Neural cell (in vitro differentiated cells): ENCODE data around the gene PALMD. TPM values are rescaled to one million over a fixed set of nuclear protein-coding genes. Genes with fewer than 3 reads are reported as not detected.
A peak's percentile ranks its signal among the peaks of the same experiment; 100 is the strongest.

Source experiments
- H2AFZ ChIP-seq: fragments of 200-600, 300-800 bp; sonication (generic), shearing (Covaris generic); 2 replicates; pipeline ENCODE4 v1.6.0; 2014; ENCODE audit warnings: low read depth, mild to moderate bottlenecking, antibody characterized with exemption, low read length, moderate library complexity
- H3F3A ChIP-seq: fragments of 200-600 bp; shearing (Covaris generic); 2 replicates; pipeline ENCODE4 v1.6.1; 2016; ENCODE audit warnings: mild to moderate bottlenecking, moderate library complexity, mixed read lengths, antibody characterized with exemption, low read length; ENCODE audit not compliant: insufficient read depth, poor library complexity, severe bottlenecking
- H3K27ac ChIP-seq: fragments of 200-600, 300-800 bp; sonication (generic), shearing (Covaris generic); 2 replicates; pipeline ENCODE4 v1.5.1; 2014; ENCODE audit warnings: mild to moderate bottlenecking, low read length, moderate library complexity
- H3K27me3 ChIP-seq: fragments of 300-800, 200-600 bp; sonication (generic), shearing (Covaris generic); 2 replicates; pipeline ENCODE4 v1.6.0; 2014; ENCODE audit warnings: mild to moderate bottlenecking, low read depth, low read length, moderate library complexity; ENCODE audit not compliant: insufficient read depth
- H3K36me3 ChIP-seq: fragments of 300-800, 200-600 bp; sonication (generic), shearing (Covaris generic); 2 replicates; pipeline ENCODE4 v1.5.1; 2014; ENCODE audit warnings: mild to moderate bottlenecking, antibody characterized with exemption, low read length, moderate library complexity; ENCODE audit not compliant: insufficient read depth
- H3K4me2 ChIP-seq: fragments of 300-800, 200-600 bp; sonication (generic), shearing (Covaris generic); 2 replicates; pipeline ENCODE4 v1.6.0; 2014; ENCODE audit warnings: mild to moderate bottlenecking, low read length
- H3K4me3 ChIP-seq: fragments of 300-800, 200-600 bp; sonication (generic), shearing (Covaris generic); 2 replicates; pipeline ENCODE4 v1.5.1; 2014; ENCODE audit warnings: mild to moderate bottlenecking, low read length, moderate library complexity
- H3K79me2 ChIP-seq: fragments of 200-600 bp; shearing (Covaris generic); replicated peaks from 2 replicates; pipeline ENCODE4 v1.6.0; 2014; ENCODE audit warnings: mild to moderate bottlenecking, low read length, moderate library complexity; ENCODE audit not compliant: insufficient read depth
- H3K9ac ChIP-seq: fragments of 300-800, 200-600 bp; sonication (generic), shearing (Covaris generic); 2 replicates; pipeline ENCODE4 v1.6.1; 2016; ENCODE audit warnings: mild to moderate bottlenecking, low read length, mixed read lengths
- H3K9me2 ChIP-seq: fragments of 200-600 bp; shearing (Covaris generic); 2 replicates; pipeline ENCODE4 v1.6.1; 2016; ENCODE audit warnings: mild to moderate bottlenecking, low read length, mixed read lengths; ENCODE audit not compliant: insufficient read depth
- H3K9me3 ChIP-seq: fragments of 200-600, 300-800 bp; sonication (generic), shearing (Covaris generic); 2 replicates; pipeline ENCODE4 v1.6.1; 2016; ENCODE audit warnings: mild to moderate bottlenecking, mixed run types, low read length, moderate library complexity, mixed read lengths
- H4K20me1 ChIP-seq: fragments of 200-600 bp; shearing (Covaris generic); 2 replicates; pipeline ENCODE4 v1.6.1; 2016; ENCODE audit warnings: mild to moderate bottlenecking, mixed run types; ENCODE audit not compliant: insufficient read depth
- CTCF ChIP-seq: fragments of 450-650 bp; IDR thresholded peaks from 2 replicates; pipeline ENCODE4 v1.5.1; 2014; ENCODE audit warnings: antibody characterized with exemption, mild to moderate bottlenecking, moderate library complexity; ENCODE audit not compliant: poor library complexity, severe bottlenecking
- EP300 ChIP-seq: fragments of 450-650 bp; conservative IDR thresholded peaks from 2 replicates; pipeline ENCODE4 v1.6.1; 2014; ENCODE audit warnings: antibody characterized with exemption, mild to moderate bottlenecking, moderate library complexity; ENCODE audit not compliant: poor library complexity, severe bottlenecking
- EZH2 ChIP-seq: fragments of 200-600, 300-800 bp; shearing (Covaris generic), sonication (generic); IDR thresholded peaks from 2 replicates; pipeline ENCODE4 v1.6.1; 2014; ENCODE audit warnings: antibody characterized with exemption, low read length, borderline replicate concordance, mild to moderate bottlenecking; ENCODE audit not compliant: insufficient read depth, poor library complexity, severe bottlenecking
- MXI1 ChIP-seq: fragments of 450-650 bp; conservative IDR thresholded peaks from 2 replicates; pipeline ENCODE4 v1.6.1; 2014; ENCODE audit warnings: antibody characterized with exemption, mild to moderate bottlenecking; ENCODE audit not compliant: poor library complexity, severe bottlenecking
- POLR2AphosphoS5 ChIP-seq: IDR thresholded peaks from 2 replicates; pipeline ENCODE4 v1.6.1; 2012
- RAD21 ChIP-seq: fragments of 450-650 bp; conservative IDR thresholded peaks from 2 replicates; pipeline ENCODE4 v1.6.1; 2014; ENCODE audit warnings: antibody characterized with exemption, mild to moderate bottlenecking, moderate library complexity
- REST ChIP-seq: IDR thresholded peaks from 2 replicates; pipeline ENCODE4 v1.6.1; 2012; ENCODE audit warnings: borderline replicate concordance
- SMC3 ChIP-seq: fragments of 450-650 bp; conservative IDR thresholded peaks from 2 replicates; pipeline ENCODE4 v1.6.1; 2014; ENCODE audit warnings: antibody characterized with exemption, mild to moderate bottlenecking, moderate library complexity; ENCODE audit not compliant: poor library complexity
- TAF1 ChIP-seq: IDR thresholded peaks from 2 replicates; pipeline ENCODE4 v1.6.1; 2012; ENCODE audit warnings: low read depth
- polyA plus RNA-seq: library from polyadenylated mRNA; depleted of rRNA; stranded (reverse); fragments of >200 nt; gene quantifications from 2 replicates; pipeline ENCODE4 v1.2.3, GENCODE V29; 2014

Gene PALMD
- polyA plus RNA-seq, 1 donor from 2014 or later: 19.4 TPM

GRCh38 chr1:99646868-99647267 lies 955 bp downstream of the PALMD start:
- Histone ChIP-seq H4K20me1 (no peaks in the 10 kb centered on the region), H3K27ac (no peak overlapping the region), H3K9me3 (no peaks in the 10 kb centered on the region), H3K36me3 (no peaks in the 10 kb centered on the region), H3K27me3 (no peaks in the 10 kb centered on the region), H3F3A (peaks cover 3% of the 10 kb centered on the region), H3K4me3 (peak overlapping the region; percentile 69), H3K9ac (peak overlapping the region; percentile 64), H3K4me2 (peak overlapping the region; percentile 29), H3K79me2 (no peaks in the 10 kb centered on the region), H3K9me2 (no peaks in the 10 kb centered on the region), H2AFZ (no peak overlapping the region)
- TF ChIP-seq SMC3 (no peak), EZH2 (no peak), MXI1 (no peak), RAD21 (no peak), EP300 (no peak), REST (no peak)

- Histone ChIP-seq H3K79me2 (no peaks in the 10 kb centered on the region), H3K4me3 (peak overlapping the region; percentile 69), H3F3A (peaks cover 3% of the 10 kb centered on the region), H3K4me2 (peak overlapping the region; percentile 29), H3K36me3 (no peaks in the 10 kb centered on the region), H3K9me3 (no peaks in the 10 kb centered on the region), H2AFZ (no peak overlapping the region), H3K9ac (no peak overlapping the region), H3K27ac (no peak overlapping the region), H3K9me2 (no peaks in the 10 kb centered on the region), H4K20me1 (no peaks in the 10 kb centered on the region), H3K27me3 (no peaks in the 10 kb centered on the region)
- TF ChIP-seq TAF1 (no peak), RAD21 (no peak)
Measured at GRCh38 chr1:99647490-99647889, 1.6 kb downstream of the PALMD start.

- H3K9ac ChIP-seq: no peak overlapping the region
Measured at GRCh38 chr1:99648107-99648506, 2.2 kb downstream of the PALMD start.

More at GRCh38 chr1:99648107-99648506, 2.2 kb downstream of the PALMD start:
- Histone ChIP-seq H3K9me3 (no peaks in the 10 kb centered on the region), H3F3A (peaks cover 3% of the 10 kb centered on the region), H3K79me2 (no peaks in the 10 kb centered on the region), H3K4me2 (peak overlapping the region; percentile 42), H2AFZ (no peak overlapping the region), H3K36me3 (no peaks in the 10 kb centered on the region), H4K20me1 (no peaks in the 10 kb centered on the region), H3K27ac (peak overlapping the region; percentile 45), H3K27me3 (no peaks in the 10 kb centered on the region), H3K4me3 (peak overlapping the region; percentile 69), H3K9me2 (no peaks in the 10 kb centered on the region)
- no peak for TF ChIP-seq EP300
- TF ChIP-seq TAF1: no peak
- no peak for TF ChIP-seq RAD21
- no peak for TF ChIP-seq REST
- TF ChIP-seq CTCF: peak; percentile 47
- TF ChIP-seq MXI1: no peak
- TF ChIP-seq POLR2AphosphoS5: no peak
